LNCaP clone FGC (cell line): ENCODE measurements around the gene SPATA21.

ENCODE experiments used
- DNase-seq: peaks from one replicate; pipeline ENCODE4 v3.0.0-alpha.2; 2011; ENCODE audit warnings: low read depth
- H3K4me3 ChIP-seq: 2 replicates; pipeline ENCODE4 v1.5.1; 2011; ENCODE audit warnings: mild to moderate bottlenecking, low read depth, low read length, control low read depth
- CTCF ChIP-seq: IDR thresholded peaks from 2 replicates; pipeline ENCODE4 v1.5.1; 2012; ENCODE audit warnings: mild to moderate bottlenecking; ENCODE audit not compliant: control insufficient read depth, insufficient read depth; ENCODE audit errors: extremely low read depth

SPATA21 gene

GRCh38 chr1:16352842-16353535, 84.2 kb downstream of the SPATA21 start:
- H3K4me3 ChIP-seq = peak overlapping the region; percentile 75
- TF ChIP-seq CTCF = no peak
- no peak for DNase-seq

GRCh38 chr1:16351994-16352841, 85.0 kb downstream of the SPATA21 start, which contains the start of gene FBXO42:
TSS of gene FBXO42 (minus strand) at chr1:16352480. CDS start at chr1:16315418, 37,062 bp downstream.
- TF ChIP-seq CTCF = peak; percentile 42
- peak within 1 kb of the TSS; percentile 75 for H3K4me3 ChIP-seq
- DNase-seq = no peak

- DNase-seq = no peak
- TF ChIP-seq CTCF = no peak
- peak overlapping the region; percentile 75 for H3K4me3 ChIP-seq
These were observed 85.7 kb downstream of the SPATA21 start for GRCh38 chr1:16351456-16351993.

- peak overlapping the region; percentile 75 for H3K4me3 ChIP-seq
- TF ChIP-seq CTCF = no peak
- no peak for DNase-seq
These were observed 87.3 kb downstream of the SPATA21 start for GRCh38 chr1:16349847-16350406.
